ENCODE data around the gene CALY.

CALY gene

DNA sequence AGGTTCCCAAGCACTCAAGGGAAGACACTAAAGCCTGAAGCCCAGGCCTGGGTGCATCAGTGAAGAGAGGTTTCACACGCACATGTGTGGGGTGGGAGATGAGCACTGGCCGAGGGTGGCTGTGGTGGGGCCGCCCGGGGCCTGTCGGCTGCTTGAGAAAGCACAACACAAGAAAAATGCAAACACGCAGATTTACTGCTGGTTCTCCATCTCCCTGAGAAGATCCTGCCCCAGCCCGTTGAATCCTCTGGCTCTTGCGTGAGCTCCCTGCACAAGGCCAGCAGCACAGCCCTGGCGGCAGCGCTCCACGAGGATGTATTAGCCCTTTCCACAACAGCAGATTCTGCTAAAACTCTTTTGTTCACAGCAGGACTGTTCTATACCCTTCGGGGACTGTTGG lies 21.8 kb downstream of the CALY start:
- FAIRE-seq (no peak), DNase-seq (ENCODE audit: insufficient read length, low spot score) (no peak)

DNA sequence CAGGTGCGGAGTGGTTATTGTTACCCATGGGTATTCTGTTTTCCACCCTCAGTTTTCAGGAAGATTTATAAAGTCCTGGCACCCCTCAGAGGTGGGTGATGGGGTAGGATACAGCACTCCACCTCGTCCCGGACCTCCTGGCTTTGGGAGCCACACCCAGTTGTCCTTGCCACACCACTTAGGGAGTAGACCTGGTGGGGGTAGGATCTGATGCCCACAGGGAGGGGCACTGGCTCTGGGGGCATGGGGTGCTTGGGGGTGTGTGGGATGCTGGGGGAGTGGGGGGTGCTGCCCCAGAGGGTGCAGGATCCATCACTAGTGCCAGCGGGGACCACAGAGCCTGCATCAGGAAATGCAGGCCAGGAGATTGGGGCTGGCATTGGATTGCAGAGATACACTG lies 23.5 kb downstream of the CALY start:
- FAIRE-seq (no peak), DNase-seq (ENCODE audit: insufficient read length, low spot score) (no peak)

DNA sequence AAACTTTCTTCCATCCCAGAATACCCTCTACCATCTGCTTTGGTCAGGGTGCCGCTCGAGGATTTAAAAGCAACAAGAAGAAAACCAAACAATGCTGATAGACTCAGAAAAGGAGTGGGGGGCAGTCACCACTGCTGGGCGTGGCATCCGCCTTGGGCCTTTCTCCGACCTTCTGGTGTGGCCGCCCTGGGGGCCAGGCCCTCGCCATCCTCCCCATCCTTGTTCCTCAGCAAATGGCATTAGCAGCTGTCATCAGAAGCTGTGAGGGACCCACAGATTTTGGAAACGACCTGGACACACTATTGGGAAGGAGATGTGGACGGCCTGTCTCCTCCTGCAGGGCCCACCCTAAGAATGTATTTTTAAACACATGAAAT lies 23.9 kb downstream of the CALY start:
- no peak for FAIRE-seq
- DNase-seq (ENCODE audit: insufficient read length, low spot score), result no peak

DNA sequence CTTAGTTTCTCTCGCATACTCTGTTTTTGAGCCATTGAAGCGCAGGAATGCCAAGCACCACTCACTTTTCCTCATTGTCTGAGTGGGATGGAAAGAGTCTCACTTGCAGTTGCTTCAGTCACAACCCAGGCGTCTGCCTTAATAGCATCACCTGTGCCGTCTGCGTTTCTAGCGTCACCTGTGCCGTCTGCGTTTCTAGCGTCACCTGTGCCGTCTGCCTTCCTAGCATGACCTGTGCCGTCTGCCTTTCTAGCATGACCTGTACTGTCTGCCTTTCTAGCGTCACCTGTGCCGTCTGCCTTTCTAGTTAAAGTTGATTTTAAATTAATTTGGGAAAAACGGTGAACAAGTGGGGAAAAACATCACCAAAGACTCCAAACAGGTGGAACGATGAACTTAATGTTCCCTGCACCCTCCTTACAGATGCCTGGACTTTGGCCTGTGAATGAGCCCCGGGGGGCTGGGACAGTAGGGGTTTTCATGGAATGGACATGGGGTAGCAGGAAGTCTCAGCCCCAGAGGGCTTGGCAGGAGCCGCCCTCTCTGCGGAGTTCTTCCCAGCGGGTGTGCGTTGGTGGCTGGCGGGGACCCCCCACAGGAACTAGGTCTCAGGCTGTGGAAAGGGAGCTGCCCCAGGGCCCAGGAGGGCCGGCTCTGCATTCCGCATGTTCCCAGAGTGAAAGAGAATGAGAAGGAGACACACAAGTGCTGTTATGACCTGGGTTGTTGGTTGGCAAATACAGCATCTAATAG lies 24.5 kb downstream of the CALY start:
- no peak for FAIRE-seq
- no peak for DNase-seq (ENCODE audit: insufficient read length, low spot score)

DNA sequence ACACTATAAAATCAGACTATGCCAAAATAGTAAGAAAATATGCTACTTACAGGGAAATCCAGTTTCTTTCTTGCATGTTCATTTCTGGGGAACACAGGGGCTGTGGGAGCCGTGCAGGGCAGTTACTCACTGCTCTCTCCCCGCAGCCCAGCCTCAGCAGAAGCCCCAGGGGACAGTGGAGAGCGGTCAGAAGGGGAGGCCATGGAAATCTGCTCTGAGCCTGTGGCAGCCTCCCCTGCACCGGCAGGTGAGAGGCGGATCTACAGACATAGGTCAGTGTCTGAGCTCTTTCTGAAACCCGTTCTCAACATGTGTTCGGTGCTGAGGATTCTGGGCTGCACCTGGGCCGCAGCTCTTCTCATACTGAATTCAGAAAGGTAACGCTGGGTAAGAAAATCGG lies 25.1 kb downstream of the CALY start:
- no peak for DNase-seq (ENCODE audit: insufficient read length, low spot score)
- no peak for FAIRE-seq

DNA sequence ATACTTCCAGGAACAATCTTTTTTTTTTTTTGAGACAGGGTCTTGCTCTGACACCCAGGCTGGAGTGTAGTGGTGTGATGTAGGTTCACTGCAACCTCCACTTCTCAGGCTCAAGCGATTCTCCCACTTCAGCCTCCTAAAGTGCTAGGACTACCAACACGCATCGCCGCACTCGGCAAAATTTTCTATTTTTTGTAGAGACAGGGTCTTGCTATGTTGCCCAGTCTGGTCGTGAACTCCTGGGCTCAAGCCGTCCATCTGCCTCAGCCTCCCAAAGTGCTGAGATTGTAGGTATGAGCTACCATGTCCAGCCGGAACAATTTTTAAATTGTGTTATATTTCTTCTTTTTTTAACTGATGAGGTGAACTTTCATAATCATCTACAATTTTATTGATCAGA lies 25.9 kb downstream of the CALY start:
- no peak for FAIRE-seq
- DNase-seq (ENCODE audit: insufficient read length, low spot score), result no peak

DNA sequence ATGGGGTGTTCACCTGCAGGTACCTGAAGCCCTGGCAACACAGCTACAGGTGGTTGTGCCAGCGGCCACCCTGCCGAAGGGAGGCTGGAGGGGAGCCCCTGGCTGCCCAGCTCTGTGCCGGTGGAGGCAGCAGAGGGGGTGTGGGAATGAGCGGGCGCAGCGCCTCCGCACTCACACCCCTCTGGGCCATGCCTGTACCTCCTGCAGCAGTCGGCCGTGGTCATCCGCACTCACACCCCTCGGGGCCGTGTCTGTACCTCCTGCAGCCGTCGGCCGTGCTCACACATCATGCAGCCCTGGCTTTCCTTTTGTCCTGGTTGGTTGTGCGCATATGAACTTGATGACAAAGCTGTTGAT lies 26.3 kb downstream of the CALY start:
- DNase-seq (ENCODE audit: insufficient read length, low spot score) (no peak), FAIRE-seq (no peak)

DNA sequence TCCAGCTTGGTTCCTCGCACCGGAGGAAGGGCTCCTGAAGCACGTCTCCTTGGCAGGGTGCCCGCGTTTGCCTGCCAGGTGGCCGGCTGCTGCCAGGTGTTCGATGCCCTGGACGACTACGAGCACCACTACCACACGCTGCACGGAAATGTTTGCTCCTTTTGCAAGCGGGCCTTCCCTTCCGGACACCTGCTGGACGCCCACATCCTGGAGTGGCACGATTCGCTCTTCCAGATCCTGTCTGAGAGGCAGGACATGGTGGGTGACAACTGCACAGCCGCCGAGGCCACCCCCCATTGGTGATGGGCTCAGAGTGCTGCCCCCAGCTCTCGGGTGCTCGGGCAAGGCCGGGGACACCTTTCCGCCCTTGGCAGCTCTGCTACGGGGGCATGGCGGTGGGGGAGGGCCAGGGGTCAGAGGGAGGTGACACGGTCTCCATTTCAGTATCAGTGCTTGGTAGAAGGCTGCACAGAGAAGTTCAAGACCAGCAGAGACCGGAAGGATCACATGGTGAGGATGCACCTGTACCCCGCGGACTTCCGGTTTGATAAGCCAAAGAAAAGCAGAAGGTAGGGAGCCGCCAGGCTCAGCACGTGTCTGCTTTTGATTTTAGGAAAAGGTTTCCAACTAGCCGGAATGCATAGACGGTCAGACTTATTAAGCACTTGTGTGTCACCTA lies 26.8 kb downstream of the CALY start:
- DNase-seq (ENCODE audit: insufficient read length, low spot score) (no peak), FAIRE-seq (no peak)

DNA sequence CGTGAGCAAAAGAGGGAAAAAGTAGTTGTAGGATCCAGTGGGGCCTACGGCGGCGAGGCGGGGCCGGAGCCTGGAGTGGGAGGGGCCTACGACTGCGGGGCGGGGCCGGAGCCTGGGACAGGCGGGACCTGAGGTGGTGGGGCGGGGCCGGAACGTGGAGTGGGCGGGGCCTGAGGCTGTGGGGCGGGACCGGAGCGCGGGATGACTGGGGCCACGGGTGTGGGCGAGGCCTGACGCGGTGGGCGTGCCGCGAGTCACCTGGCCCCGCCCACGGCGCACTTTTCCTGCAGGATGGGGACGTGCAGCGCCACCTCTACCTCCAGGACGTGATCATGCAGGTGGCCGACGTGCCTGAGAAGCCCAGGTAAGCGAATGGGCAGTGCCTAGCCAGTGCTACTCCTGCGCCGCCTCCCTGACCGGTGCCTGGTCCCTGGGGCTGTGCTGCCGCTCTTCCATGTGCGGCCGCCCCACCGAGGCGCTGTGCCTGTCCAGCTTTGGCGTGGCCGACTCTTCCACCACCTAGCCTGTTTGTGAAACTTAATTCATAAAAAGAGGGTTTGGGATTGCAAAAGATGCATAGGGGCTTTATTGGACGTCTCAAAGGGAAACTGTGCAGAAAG lies 27.5 kb downstream of the CALY start:
- FAIRE-seq (peak; percentile 40), DNase-seq (ENCODE audit: insufficient read length, low spot score) (peak; percentile 85)

DNA sequence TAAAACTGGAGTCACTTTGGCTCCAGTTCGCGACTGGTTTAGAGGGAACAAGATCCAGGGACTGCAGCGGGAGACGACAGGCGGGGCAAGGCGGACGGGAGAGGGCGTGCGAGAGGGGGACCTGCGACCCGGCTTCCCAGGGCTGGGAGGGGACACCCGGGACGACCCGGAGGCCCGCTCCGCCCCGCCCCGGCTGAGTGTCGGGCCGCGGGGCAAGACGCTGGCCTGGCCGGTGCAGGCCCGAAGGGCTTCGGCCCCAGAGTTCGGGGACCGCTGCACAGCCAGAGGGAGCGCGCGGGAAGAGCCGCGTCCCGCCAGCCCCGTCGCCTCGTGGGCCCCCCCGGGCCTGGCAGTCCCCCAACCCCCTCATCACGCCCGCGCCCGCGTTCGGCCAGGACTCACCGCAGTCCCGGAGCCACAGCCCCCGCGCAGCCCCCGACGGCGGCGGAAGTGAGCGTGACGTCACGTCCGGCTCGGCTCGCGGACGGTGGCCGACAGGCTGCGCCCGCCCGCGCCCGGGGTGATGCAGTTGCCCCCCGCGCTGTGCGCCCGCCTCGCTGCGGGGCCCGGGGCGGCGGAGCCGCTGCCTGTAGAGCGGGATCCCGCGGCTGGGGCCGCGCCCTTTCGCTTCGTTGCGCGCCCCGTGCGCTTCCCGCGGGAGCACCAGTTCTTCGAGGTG lies 28.1 kb downstream of the CALY start, which contains the start of the genes TUBGCP2 and ZNF511:
Gene TUBGCP2 (minus strand): TSS at position 452 of the 679 bp plus-strand sequence. CDS start 5,931 bp downstream, outside the sequence.
Gene ZNF511 (plus strand): TSS at position 494 of the 679 bp plus-strand sequence. CDS start 30 bp downstream, at position 524.
- DNase-seq (ENCODE audit: insufficient read length, low spot score) (peak; percentile 89), FAIRE-seq (peak; percentile 84)

DNA sequence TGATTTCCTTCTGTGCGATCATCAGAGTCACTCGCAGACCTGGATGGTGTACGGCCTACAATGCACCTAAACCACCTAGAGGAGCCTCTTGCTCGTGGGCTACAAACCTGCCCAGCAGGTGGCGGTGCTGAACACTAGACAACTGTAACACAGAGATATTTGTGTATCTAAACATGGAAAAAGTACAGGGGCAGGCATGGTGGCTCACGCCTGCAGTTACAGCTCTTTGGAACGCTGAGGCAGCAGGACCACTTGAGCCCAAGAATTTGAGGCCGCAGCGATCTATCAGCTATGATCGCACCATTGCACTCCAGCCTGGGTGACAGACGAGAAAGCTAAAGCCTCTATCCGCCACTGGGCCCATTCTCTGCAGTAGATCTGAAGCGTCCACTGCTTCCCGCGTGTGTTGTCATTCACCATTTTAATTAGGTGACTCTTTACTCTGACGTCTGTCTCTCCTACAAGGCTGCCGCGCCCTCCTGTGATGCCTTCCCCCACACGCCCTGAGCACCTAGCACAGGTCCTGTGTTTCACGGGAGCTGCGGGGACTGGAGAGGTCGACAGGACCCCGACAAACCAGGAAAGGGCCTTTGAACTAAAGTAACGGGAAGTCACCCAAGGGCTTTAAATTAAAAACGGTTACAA lies 28.8 kb downstream of the CALY start:
- FAIRE-seq, result peak; percentile 95
- DNase-seq (ENCODE audit: insufficient read length, low spot score), result peak; percentile 71

DNA sequence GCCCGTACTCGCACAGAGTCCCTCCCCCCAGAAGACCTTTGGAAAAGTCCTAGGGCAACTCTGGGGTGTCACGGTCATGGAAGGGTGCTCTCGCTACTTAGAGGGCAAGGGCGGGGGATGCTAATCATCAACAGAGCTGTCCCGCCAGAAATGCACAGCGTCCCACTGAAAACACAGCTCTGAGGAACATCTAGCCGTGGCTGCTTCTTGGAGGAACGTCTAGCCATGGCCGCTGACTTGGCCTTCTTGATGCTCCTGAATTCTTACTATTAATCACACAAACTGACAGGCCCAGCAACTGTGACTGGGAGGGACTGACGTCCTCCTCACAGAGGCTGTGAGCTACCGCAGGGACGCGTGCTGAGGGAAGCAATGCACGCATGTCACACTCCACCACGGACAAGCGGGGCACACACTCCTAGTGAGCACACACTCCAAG lies 29.7 kb downstream of the CALY start:
- DNase-seq (ENCODE audit: insufficient read length, low spot score) (no peak), FAIRE-seq (no peak)

DNA sequence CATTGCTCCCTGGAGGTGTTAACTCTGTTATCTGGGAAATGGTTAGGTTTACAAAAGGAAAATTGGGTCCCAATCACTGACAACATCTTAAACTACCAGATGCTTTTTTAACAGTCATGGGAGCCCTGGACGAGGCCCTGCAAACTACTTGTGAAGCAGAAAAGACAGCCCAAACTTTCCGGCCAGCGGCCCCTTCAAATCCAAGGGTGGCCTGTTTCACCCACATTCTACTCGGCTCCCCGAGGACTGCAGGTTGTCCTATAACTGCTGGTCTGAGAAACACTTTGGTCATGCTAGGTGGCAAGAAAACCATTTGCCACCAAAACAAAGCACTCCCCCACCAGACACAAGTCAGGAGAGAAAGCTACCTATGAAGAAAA lies 30.6 kb downstream of the CALY start:
- DNase-seq (ENCODE audit: insufficient read length, low spot score) (no peak), FAIRE-seq (no peak)

DNA sequence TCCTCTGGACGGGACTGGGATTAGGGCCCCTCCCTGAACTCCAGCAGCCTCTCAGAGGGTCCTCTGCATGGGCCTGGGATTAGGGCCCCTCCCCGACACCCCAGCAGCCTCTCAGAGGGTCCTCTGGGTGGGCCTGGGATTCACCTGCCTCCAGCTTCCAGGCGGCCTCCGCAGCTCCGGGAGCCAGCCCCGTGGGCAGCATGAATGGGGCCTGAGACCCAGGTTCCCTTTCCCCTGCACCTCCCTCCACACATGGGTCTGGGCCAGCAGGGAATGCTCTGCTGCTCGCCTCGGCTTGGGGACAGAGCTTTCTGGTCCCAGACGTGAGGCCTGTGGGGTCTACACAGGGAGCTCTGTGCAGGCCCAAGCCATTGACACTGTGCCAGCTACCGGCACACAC lies 33.5 kb downstream of the CALY start:
- DNase-seq (ENCODE audit: insufficient read length, low spot score), result no peak
- no peak for FAIRE-seq

DNA sequence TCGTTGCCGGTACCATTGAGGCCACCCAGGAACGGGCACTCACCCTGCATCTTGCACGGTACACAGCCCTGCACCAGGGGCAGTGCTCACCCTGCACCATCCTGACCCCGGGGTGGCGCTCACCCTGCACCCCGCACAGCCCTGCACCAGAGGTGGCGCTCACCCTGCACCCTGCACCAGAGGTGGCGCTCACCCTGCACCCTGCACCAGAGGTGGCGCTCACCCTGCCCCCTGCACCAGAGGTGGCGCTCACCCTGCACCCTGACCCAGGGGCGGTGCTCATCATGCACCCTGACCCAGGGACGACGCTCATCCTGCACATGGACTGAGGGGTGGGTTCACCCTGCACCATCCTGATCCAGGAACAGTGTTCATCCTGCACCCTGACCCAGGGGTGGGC lies 34.5 kb downstream of the CALY start:
- DNase-seq (ENCODE audit: insufficient read length, low spot score) (no peak), FAIRE-seq (no peak)

DNA sequence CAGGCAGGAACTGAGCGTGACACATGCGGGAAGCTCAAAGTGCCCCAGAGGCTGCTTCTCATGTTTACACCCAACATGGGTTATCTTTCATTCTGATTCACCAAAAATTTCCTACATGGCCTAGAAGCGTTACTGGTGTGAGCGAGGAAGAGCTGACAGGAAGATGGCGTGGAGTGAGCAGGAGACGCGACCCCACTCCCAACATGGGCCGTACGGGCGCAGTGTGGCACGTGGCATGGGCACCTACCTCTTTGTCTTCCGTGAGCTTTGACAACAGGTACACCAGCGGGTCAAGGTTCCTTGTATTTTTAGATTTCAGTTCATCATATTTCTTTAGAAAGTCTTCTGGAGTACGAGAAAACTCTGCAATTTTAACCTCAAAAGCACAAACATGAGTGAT lies 37.0 kb downstream of the CALY start:
- FAIRE-seq (no peak), DNase-seq (ENCODE audit: insufficient read length, low spot score) (no peak)

DNA sequence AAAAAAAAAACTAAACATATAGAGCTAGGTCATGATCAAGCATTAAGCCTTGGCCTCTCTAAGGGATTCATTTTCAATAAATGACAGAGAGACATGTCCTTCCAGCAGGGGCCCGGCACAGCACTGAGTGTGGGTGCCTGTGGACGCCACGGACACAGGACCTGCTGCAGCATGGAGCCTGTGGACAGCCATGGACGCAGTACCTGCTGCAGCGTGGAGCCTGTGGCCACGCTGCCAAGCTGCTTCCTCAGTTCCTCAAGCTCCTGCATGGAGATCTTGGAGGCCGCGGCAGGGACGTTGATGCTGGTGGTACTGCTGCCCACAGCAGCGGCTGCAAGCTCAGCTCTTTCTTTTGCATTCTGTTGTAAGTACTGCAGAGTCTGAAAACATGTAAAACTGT lies 37.5 kb downstream of the CALY start:
- no peak for FAIRE-seq
- no peak for DNase-seq (ENCODE audit: insufficient read length, low spot score)

DNA sequence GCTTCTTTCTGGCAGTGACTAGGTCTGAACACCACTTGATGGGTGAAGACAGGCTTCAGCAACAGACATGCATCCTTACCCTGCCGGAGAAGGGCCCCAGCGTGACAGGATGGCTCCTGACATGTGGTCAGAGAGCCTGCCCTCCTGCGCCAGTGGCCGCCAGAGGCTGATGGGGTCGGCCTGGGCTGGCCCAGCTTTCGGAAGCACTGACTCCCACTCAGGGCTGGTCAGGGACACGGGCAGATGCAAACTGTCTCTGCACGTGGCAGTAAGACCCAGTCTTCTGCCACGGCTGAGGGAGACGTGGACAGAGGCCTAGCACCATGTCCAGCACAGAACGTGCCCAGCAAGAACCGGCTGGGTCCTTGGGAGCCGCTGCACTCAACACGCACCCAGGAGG lies 38.2 kb downstream of the CALY start:
- FAIRE-seq (no peak), DNase-seq (ENCODE audit: insufficient read length, low spot score) (no peak)

DNA sequence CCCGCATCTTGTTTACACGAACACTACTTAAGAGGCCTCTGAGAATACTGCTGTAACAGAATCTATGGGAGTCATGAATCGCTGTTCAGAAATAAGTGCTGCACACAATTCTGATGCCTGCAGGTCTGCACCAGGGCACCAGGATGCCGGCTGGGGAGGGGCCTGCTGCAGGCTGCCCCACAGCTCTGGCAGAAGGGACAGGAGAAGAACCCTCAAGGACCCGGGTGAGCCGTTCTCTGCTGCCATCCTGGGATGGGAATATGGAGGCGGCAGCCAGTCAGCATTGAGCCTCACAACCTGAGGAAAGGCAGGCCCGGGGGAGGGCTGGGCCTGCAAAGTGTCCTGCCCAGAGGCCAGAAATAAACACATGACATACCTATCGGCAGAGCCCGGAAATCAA lies 39.2 kb downstream of the CALY start:
- DNase-seq (ENCODE audit: insufficient read length, low spot score) (no peak), FAIRE-seq (no peak)

DNA sequence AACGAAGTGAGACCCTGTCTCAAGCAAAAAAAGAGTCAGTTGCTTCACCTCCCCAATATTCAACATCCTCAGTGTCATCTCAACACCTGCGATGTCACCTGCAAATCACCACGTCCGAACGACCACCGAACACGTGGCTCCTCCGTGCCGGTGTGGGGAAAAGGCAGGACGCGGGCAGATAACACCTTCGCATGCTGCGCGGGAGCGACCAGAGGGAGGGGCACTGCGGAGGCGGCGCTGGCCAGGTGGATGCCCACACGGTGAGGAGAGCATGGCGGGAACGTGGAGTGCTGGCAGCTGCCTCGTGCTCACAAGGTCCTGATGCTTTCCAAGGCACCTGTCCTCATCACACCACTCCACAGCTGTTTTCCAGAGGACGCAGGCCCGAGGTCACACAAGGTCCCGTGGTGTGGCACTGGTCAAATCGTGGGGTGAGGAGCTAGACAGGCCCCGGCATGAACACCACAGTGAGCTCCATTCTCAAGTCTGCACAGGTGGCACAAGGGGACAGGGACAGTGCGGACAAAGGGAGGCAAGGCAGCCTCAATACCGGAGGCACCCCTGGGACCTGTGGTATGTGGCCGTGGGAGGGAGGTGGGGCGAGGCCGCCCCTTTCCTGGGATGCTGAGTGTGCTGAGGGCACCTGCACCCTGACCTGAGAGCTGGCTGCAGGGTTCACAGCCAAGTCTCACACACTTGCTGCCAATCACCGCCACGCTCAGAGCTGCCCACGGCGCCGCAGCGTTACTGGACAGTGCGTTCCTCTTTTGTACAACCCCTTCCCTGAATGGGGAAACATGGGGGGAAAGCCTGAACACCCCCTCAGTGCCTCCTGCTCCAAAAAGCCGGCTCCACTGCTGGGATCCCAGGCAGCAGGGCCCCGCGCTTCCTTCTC lies 41.0 kb downstream of the CALY start:
- DNase-seq (ENCODE audit: insufficient read length, low spot score) (no peak), FAIRE-seq (no peak)

Data from GM19239 (cell line).